ENCODE measurements around the gene HSFX3.
"Not testable (repeated sequence)": the region's sequence is repeated elsewhere in the genome, so short reads cannot be mapped to it uniquely, and the experiment has no call there.

HSFX3 gene

DNA sequence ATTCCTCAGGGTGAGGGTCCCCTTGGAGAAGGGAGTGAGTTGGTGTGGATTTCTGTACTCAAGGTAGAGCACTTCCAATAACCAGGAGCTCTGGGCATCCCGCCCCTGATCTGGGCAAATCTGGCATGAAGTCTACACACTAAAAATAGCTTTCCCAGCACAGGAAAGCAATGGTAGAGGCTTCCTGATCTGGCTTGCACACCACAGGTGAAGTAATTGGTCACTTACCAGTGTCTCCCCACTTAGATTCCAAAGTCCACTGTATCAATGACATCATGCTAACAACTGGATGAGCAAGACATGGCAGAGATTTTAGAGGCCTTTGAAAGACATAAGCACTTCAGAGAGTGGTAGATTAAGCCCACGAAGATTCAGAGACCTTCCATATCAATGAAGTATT is 26.8 kb downstream of the HSFX3 start:
- Histone ChIP-seq H3K4me1 (no peaks in the 10 kb centered on the region), H3K4me2 (ENCODE audit: low read length) (no peak overlapping the region), H3K27me3 (ENCODE audit: control insufficient read depth, insufficient read depth, low read length) (no peaks in the 10 kb centered on the region), H3K9ac (no peak overlapping the region), H3K79me2 (no peaks in the 10 kb centered on the region), H3K4me3 (ENCODE audit: low read depth, low read length) (no peak overlapping the region), H2AFZ (no peak overlapping the region), H3K27ac (no peak overlapping the region), H3K9me3 (ENCODE audit: control insufficient read depth, low read length) (no peaks in the 10 kb centered on the region), H3K36me3 (ENCODE audit: control insufficient read depth, insufficient read depth, low read length) (no peaks in the 10 kb centered on the region)
- TF ChIP-seq, protein P1, sequence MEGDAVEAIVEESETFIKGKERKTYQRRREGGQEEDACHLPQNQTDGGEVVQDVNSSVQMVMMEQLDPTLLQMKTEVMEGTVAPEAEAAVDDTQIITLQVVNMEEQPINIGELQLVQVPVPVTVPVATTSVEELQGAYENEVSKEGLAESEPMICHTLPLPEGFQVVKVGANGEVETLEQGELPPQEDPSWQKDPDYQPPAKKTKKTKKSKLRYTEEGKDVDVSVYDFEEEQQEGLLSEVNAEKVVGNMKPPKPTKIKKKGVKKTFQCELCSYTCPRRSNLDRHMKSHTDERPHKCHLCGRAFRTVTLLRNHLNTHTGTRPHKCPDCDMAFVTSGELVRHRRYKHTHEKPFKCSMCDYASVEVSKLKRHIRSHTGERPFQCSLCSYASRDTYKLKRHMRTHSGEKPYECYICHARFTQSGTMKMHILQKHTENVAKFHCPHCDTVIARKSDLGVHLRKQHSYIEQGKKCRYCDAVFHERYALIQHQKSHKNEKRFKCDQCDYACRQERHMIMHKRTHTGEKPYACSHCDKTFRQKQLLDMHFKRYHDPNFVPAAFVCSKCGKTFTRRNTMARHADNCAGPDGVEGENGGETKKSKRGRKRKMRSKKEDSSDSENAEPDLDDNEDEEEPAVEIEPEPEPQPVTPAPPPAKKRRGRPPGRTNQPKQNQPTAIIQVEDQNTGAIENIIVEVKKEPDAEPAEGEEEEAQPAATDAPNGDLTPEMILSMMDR (IDR thresholded peaks at IDR 0.05) = no peak

DNA sequence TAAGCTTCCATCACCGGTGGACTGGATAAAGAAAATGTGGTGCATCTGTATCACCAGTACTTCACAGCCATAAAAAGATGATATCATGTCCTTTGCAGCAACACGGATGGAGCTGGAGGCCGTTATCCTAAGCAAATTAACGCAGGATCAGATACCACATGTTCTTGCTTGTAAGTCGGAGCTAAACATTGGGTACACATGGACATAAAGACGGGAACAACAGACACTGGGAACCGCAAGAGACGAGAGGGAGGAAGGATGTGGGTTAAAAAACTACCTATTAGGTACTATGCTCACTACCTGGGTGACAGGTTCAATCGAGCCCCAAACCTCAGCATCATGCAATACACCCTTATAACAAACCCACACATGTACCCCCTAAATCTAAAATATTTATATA is 28.3 kb downstream of the HSFX3 start:
- no peaks in the 10 kb centered on the region for H3K9me3 ChIP-seq (ENCODE audit: control insufficient read depth, low read length)
- H3K4me3 ChIP-seq (ENCODE audit: low read depth, low read length) = no peak overlapping the region
- H3K79me2 ChIP-seq = no peaks in the 10 kb centered on the region
- no peak overlapping the region for H3K4me2 ChIP-seq (ENCODE audit: low read length)
- no peaks in the 10 kb centered on the region for H3K36me3 ChIP-seq (ENCODE audit: control insufficient read depth, insufficient read depth, low read length)
- TF ChIP-seq, protein P1 (IDR thresholded peaks at IDR 0.05) = no peak
- no peak overlapping the region for H3K27ac ChIP-seq
- H2AFZ ChIP-seq = no peak overlapping the region
- no peaks in the 10 kb centered on the region for H3K27me3 ChIP-seq (ENCODE audit: control insufficient read depth, insufficient read depth, low read length)
- no peak overlapping the region for H3K9ac ChIP-seq
- no peaks in the 10 kb centered on the region for H3K4me1 ChIP-seq

DNA sequence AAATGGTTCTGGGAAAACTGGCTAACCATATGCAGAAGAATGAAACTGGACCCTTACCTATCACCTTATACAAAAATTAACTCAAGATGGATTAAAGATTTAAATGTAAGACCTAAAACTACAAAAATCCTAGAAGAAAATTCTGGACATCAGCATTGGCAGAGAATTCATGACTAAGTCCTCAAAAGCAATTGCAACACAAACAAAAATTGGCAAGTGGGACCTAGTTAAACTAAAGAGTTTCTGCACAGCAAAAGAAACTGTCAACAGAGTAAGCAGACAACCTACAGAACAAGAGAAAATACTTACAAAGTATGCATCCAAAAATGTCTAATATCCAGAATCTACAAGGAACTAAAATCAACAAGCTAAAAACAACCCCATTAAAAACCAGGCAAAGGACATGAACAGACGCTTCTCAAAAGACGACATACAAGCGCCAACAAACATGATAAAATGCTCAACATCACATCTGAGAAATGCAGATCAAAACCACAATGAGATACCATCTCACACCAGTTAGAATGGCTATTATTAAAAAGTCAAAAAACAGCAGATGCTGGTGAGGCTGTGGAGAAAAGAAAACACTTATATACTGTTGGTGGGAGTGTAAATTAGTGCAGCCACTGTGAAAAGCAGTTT is 29.0 kb downstream of the HSFX3 start:
- H3K27ac ChIP-seq = not testable (repeated sequence)

DNA sequence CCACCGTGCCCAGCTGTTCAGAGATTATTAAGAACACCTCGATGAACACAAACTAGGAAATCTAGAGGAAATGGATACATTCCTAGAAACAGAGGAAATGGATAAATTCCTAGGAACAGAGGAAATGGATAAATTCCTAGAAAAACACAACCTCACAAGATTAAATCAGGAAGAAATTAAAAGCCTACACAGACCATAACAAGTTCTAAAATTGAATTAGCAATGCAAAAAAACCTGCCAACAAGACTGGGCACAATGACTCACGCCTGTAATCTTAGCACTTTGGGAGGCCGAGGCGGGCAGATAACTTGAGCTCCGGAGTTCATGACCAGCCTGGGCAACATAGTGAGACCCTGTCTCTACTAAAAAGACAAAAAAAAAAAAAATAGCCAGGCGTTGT is 31.5 kb downstream of the HSFX3 start:
- Histone ChIP-seq H3K9me3 (ENCODE audit: control insufficient read depth, low read length) (no peaks in the 10 kb centered on the region), H3K27ac (no peak overlapping the region), H3K79me2 (no peaks in the 10 kb centered on the region), H3K4me3 (ENCODE audit: low read depth, low read length) (no peak overlapping the region), H3K27me3 (ENCODE audit: control insufficient read depth, insufficient read depth, low read length) (no peaks in the 10 kb centered on the region), H3K4me1 (no peaks in the 10 kb centered on the region), H2AFZ (no peak overlapping the region), H3K4me2 (ENCODE audit: low read length) (no peak overlapping the region), H3K36me3 (ENCODE audit: control insufficient read depth, insufficient read depth, low read length) (no peaks in the 10 kb centered on the region), H3K9ac (no peak overlapping the region)
- TF ChIP-seq, protein P1 (IDR thresholded peaks at IDR 0.05) = no peak

More for the DNA sequence above, 29.0 kb downstream of the HSFX3 start:
- not testable (repeated sequence) for H3K9me3 ChIP-seq (ENCODE audit: control insufficient read depth, low read length); H3K4me2 ChIP-seq (ENCODE audit: low read length); H2AFZ ChIP-seq; H3K4me3 ChIP-seq (ENCODE audit: low read depth, low read length); H3K9ac ChIP-seq; H3K4me1 ChIP-seq; H3K27me3 ChIP-seq (ENCODE audit: control insufficient read depth, insufficient read depth, low read length); H3K36me3 ChIP-seq (ENCODE audit: control insufficient read depth, insufficient read depth, low read length); H3K79me2 ChIP-seq

DNA sequence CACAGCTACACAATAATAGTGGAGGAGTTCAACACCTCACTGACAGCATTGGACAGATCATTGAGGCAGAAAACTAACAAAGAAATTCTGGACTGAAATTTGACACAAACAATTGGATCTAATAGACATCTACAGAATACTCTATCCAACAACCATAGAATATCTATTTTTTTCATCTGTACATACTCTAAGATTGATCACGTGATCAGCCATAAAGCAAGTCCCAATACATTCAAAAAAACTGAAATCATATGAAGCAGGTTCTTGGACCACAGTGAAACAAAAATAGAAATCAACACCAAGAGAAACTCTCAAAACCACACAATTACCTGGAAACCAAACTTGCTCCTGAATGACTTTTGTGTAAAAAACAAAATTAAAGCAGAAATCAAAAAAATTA is 32.4 kb downstream of the HSFX3 start:
- Histone ChIP-seq H3K9me3 (ENCODE audit: control insufficient read depth, low read length) (no peaks in the 10 kb centered on the region), H3K4me3 (ENCODE audit: low read depth, low read length) (no peak overlapping the region), H3K27ac (no peak overlapping the region), H3K79me2 (no peaks in the 10 kb centered on the region), H3K9ac (no peak overlapping the region), H3K36me3 (ENCODE audit: control insufficient read depth, insufficient read depth, low read length) (no peaks in the 10 kb centered on the region), H3K4me1 (no peaks in the 10 kb centered on the region), H3K4me2 (ENCODE audit: low read length) (no peak overlapping the region), H2AFZ (no peak overlapping the region), H3K27me3 (ENCODE audit: control insufficient read depth, insufficient read depth, low read length) (no peaks in the 10 kb centered on the region)
- TF ChIP-seq, protein P1 (IDR thresholded peaks at IDR 0.05) = no peak
